ENCODE measurements around the gene NIPSNAP2. TPM values are rescaled to one million over a fixed set of nuclear protein-coding genes. Genes with fewer than 3 reads are reported as not detected.
"Not testable (repeated sequence)": the region's sequence is repeated elsewhere in the genome, so short reads cannot be mapped to it uniquely, and the experiment has no call there.

NIPSNAP2 gene
- total and polyA plus RNA-seq, 2 of the 13 experiments (the other 11 are each of a cell fraction or from before 2014, with no cell fraction given) = 40.3 to 61.5 TPM

DNA sequence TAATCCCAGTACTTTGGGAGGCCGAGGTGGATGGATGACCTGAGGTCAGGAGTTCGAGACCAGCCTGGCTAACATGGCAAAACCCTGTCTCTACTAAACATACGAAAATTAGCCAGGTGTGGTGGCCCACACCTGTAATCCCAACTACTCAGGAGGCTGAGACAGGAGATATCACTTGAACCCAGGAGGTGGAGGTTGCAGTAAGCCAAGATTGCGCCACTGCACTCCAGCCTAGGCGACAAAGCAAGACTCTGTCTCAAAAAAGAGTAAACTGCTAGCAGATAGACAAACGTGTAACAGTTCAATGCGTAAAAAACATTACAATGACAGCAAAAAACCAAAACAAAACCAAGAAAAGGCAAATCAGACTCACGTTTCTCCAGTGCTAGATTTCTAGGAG, 67.2 kb downstream of the NIPSNAP2 start:
- peak overlapping the region; percentile 80 for H3K9ac ChIP-seq (ENCODE audit: insufficient read depth, low read depth, low read length)
- peak overlapping the region; percentile 87 for H3K27ac ChIP-seq (ENCODE audit: extremely low read length, insufficient read depth, low read length)
- H3K27me3 ChIP-seq (ENCODE audit: control insufficient read depth in 1 of 2, insufficient read depth in 2 of 2, low read length in 2 of 2); DNase-seq (ENCODE audit: low spot score); ATAC-seq; BruUV-seq (replicated peaks); FAIRE-seq; H2AFZ ChIP-seq (ENCODE audit: low read length); in situ Hi-C loops (cut with HindIII; ENCODE audit: extremely low pct_ligation_motif_present, low pct_unique_long_range_greater_than_20kb); CTCF ChIA-PET (ENCODE audit: low intra/inter-chr PET ratio, low total read pairs); intact Hi-C loops (cut with micrococcal nuclease; ENCODE audit: unreplicated experiment); H4K20me1 ChIP-seq (ENCODE audit: insufficient read depth, low read length); H3K9me3 ChIP-seq (ENCODE audit: low read length): not testable (repeated sequence)
- 35% methylated on average over 8 of the region's 8 CpGs for WGBS (ENCODE audit: low lambda C conversion rate)
- peak; percentile 73 for TF ChIP-seq CEBPG (CRISPR knock-in tag; IDR thresholded peaks at IDR 0.05)
- TF ChIP-seq, protein P1, sequence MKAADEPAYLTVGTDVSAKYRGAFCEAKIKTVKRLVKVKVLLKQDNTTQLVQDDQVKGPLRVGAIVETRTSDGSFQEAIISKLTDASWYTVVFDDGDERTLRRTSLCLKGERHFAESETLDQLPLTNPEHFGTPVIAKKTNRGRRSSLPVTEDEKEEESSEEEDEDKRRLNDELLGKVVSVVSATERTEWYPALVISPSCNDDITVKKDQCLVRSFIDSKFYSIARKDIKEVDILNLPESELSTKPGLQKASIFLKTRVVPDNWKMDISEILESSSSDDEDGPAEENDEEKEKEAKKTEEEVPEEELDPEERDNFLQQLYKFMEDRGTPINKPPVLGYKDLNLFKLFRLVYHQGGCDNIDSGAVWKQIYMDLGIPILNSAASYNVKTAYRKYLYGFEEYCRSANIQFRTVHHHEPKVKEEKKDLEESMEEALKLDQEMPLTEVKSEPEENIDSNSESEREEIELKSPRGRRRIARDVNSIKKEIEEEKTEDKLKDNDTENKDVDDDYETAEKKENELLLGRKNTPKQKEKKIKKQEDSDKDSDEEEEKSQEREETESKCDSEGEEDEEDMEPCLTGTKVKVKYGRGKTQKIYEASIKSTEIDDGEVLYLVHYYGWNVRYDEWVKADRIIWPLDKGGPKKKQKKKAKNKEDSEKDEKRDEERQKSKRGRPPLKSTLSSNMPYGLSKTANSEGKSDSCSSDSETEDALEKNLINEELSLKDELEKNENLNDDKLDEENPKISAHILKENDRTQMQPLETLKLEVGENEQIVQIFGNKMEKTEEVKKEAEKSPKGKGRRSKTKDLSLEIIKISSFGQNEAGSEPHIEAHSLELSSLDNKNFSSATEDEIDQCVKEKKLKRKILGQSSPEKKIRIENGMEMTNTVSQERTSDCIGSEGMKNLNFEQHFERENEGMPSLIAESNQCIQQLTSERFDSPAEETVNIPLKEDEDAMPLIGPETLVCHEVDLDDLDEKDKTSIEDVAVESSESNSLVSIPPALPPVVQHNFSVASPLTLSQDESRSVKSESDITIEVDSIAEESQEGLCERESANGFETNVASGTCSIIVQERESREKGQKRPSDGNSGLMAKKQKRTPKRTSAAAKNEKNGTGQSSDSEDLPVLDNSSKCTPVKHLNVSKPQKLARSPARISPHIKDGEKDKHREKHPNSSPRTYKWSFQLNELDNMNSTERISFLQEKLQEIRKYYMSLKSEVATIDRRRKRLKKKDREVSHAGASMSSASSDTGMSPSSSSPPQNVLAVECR (CRISPR knock-in tag; IDR thresholded peaks at IDR 0.05; ENCODE audit: borderline replicate concordance) = peak; percentile 44; the same call in 1 of the 2 replicates
- TF ChIP-seq ZMYM3 (CRISPR knock-in tag; IDR thresholded peaks at IDR 0.05) = peak; percentile 63; the same call in 1 of the 2 replicates
- TF ChIP-seq ZNF292 (CRISPR knock-in tag; IDR thresholded peaks at IDR 0.05; ENCODE audit: borderline replicate concordance, low read depth) = 0 out of 2 replicates have a peak, but pooled peaks have one; percentile 24
- peak; percentile 56 for TF ChIP-seq ZBTB33 (CRISPR knock-in tag; IDR thresholded peaks at IDR 0.05)
- peak; percentile 40; the same call in 1 of the 2 replicates for TF ChIP-seq MEF2D (CRISPR knock-in tag; IDR thresholded peaks at IDR 0.05)
- TF ChIP-seq, protein P2, sequence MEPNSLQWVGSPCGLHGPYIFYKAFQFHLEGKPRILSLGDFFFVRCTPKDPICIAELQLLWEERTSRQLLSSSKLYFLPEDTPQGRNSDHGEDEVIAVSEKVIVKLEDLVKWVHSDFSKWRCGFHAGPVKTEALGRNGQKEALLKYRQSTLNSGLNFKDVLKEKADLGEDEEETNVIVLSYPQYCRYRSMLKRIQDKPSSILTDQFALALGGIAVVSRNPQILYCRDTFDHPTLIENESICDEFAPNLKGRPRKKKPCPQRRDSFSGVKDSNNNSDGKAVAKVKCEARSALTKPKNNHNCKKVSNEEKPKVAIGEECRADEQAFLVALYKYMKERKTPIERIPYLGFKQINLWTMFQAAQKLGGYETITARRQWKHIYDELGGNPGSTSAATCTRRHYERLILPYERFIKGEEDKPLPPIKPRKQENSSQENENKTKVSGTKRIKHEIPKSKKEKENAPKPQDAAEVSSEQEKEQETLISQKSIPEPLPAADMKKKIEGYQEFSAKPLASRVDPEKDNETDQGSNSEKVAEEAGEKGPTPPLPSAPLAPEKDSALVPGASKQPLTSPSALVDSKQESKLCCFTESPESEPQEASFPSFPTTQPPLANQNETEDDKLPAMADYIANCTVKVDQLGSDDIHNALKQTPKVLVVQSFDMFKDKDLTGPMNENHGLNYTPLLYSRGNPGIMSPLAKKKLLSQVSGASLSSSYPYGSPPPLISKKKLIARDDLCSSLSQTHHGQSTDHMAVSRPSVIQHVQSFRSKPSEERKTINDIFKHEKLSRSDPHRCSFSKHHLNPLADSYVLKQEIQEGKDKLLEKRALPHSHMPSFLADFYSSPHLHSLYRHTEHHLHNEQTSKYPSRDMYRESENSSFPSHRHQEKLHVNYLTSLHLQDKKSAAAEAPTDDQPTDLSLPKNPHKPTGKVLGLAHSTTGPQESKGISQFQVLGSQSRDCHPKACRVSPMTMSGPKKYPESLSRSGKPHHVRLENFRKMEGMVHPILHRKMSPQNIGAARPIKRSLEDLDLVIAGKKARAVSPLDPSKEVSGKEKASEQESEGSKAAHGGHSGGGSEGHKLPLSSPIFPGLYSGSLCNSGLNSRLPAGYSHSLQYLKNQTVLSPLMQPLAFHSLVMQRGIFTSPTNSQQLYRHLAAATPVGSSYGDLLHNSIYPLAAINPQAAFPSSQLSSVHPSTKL (CRISPR knock-in tag; IDR thresholded peaks at IDR 0.05) = peak; percentile 29; the same call in 1 of the 2 replicates
- 0 out of 2 replicates have a peak, but pooled peaks have one; percentile 18 for TF ChIP-seq RCOR2 (CRISPR knock-in tag; IDR thresholded peaks at IDR 0.05)
- TF ChIP-seq, protein P3, sequence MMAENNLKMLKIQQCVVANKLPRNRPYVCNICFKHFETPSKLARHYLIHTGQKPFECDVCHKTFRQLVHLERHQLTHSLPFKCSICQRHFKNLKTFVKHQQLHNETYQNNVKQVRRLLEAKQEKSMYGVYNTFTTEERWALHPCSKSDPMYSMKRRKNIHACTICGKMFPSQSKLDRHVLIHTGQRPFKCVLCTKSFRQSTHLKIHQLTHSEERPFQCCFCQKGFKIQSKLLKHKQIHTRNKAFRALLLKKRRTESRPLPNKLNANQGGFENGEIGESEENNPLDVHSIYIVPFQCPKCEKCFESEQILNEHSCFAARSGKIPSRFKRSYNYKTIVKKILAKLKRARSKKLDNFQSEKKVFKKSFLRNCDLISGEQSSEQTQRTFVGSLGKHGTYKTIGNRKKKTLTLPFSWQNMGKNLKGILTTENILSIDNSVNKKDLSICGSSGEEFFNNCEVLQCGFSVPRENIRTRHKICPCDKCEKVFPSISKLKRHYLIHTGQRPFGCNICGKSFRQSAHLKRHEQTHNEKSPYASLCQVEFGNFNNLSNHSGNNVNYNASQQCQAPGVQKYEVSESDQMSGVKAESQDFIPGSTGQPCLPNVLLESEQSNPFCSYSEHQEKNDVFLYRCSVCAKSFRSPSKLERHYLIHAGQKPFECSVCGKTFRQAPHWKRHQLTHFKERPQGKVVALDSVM (CRISPR knock-in tag; IDR thresholded peaks at IDR 0.05) = peak; percentile 69; the same call in 1 of the 2 replicates
- peaks cover 68% of the 10 kb centered on the region for H3K4me1 ChIP-seq (ENCODE audit: insufficient read depth, low read length)
- H3K4me2 ChIP-seq (ENCODE audit: low read depth, low read length) = peak overlapping the region; percentile 77
- H3K36me3 ChIP-seq (replicated peaks in 1 of 2; ENCODE audit: control insufficient read depth in 1 of 2, insufficient read depth in 2 of 2, low read length in 2 of 2) = peaks cover 6 to 29% of the 10 kb centered on the region in 2 experiments
- peak overlapping the region; percentile 77 to 98 (median 80) for H3K4me3 ChIP-seq (replicated peaks in 1 of 3; ENCODE audit: insufficient read depth in 1 of 3, low read depth in 2 of 3, low read length in 3 of 3)
- H3K79me2 ChIP-seq (ENCODE audit: insufficient read depth, low read length) = peaks cover 51% of the 10 kb centered on the region
- POLR2A ChIA-PET = interaction anchor here (4.1 to 4.2 kb wide), 2 partner anchors 19 to 24 kb away, joined by 49 to 51 read pairs; partner anchors contain the start of genes CCT6A and PSPH
